ENCODE data around the gene CYP4F22.

DNA sequence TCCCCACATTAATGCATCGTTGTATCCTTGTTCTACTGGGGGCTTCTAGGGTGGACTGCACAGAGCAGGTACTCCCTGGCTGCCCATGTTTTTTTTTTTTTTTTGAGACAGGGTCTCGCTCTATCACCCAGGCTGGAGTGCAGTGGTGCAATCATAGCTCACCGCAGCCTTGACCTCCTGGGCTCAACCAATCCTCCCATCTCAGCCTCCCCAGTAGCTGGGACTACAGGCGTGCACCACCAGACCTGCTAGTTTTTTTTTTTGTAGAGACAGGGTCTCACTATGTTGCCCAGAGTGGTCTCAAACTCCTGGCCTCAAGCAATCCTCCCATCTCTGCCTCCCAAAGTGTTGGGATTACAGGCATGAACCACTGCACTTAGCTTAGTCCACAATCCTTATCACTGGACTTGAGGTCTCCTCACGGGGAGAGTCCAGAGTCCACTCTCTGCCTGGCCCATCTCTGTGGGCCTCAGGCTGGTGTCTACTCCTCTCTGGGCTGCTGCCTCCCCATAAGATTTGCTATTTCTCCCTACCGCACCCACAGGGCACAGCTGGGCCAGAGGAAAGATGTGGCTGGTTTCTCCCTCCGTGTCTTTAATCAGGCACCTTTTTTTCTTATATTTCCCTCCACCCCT lies 56.3 kb downstream of the CYP4F22 start:
- TF ChIP-seq CTCF (IDR thresholded peaks at IDR 0.05) (no peak), EZH2 (IDR thresholded peaks at IDR 0.05) (no peak), EZH2phosphoT487 (IDR thresholded peaks at IDR 0.05) (no peak)

Data from neural progenitor cell (in vitro differentiated cells).